Pancreas (tissue), 10 donors: ENCODE results near the gene ME1. TPM values are rescaled to one million over a fixed set of nuclear protein-coding genes. Genes with fewer than 3 reads are reported as not detected.

Experiments
- ATAC-seq, 4 donors: fragments of 200-7000 bp; cut with Tn5 transposase; one replicate each; pipeline versions ENCODE4 v1.8.0 to v1.9.1; 2020; ENCODE audit warnings: mild to moderate bottlenecking in 4 of 4, moderate library complexity in 4 of 4
- DNase-seq, 6 donors: peaks; one replicate each; pipeline ENCODE4 v3.0.0-alpha.2; 2020
- FAIRE-seq: peaks from 2 replicates; lab custom pipeline; 2012; peaks lifted over from hg19 to GRCh38; lab: Jason Lieb, UNC
- H3K27ac ChIP-seq, 4 donors: fragments of 200-600 bp; sonication (generic); 1 replicate in 3 of 4; 2 replicates in 1 of 4; pipeline versions ENCODE4 v1.5.0 to v1.8.0; 2020
- H3K27me3 ChIP-seq, 4 donors: fragments of 200-600 bp; one replicate each; pipeline ENCODE4 v1.8.0; 2021
- H3K36me3 ChIP-seq, 3 donors: fragments of 200-600 bp; sonication (generic) in 1 of 3; one replicate each; pipeline versions ENCODE4 v1.5.0 to v1.8.0; 2020 to 2021
- H3K4me1 ChIP-seq, 3 donors: fragments of 200-600 bp; one replicate each; pipeline ENCODE4 v1.8.0; 2021
- H3K4me3 ChIP-seq, 4 donors: fragments of 200-600 bp; sonication (generic) in 2 of 4; one replicate each; pipeline versions ENCODE4 v1.5.0 to v1.8.0; 2020 to 2021
- H3K9me3 ChIP-seq, 4 donors: fragments of 200-600 bp; one replicate each; pipeline ENCODE4 v1.8.0; 2021
- CTCF ChIP-seq, 4 donors: fragments of 200-600 bp; sonication (generic) in 3 of 4; IDR thresholded peaks; one replicate each; pipeline versions ENCODE4 v1.5.0 to v1.8.0; 2021; ENCODE audit warnings: antibody characterized with exemption in 4 of 4
- WGBS, 2 donors: extraction: QIAGEN DNeasy Blood & Tissue Kit; methylation state at CpG; one replicate each; pipeline ENCODE4 v1.1.7; 2013; 5-methylcytosine and 5-hydroxymethylcytosine counted together
- intact Hi-C, 3 donors: fragments of 100-400 bp; cut with DNase I; formaldehyde crosslinking; loops; one replicate each; pipeline versions ENCODE4 v1.11.1 to v1.14.2; 2022
- polyA plus RNA-seq, 2 donors: library from polyadenylated mRNA; stranded (reverse); fragments of 200-250 nt; gene quantifications; one replicate each; pipeline ENCODE4 v1.2.3, GENCODE V29; 2013
- total RNA-seq, 6 donors: library from RNA; stranded (reverse); fragmentation: NEBNext Ultra II Directional in 4 of 6; extraction: Animal tissue kit (Norgen Biotek cat#: 25700) in 4 of 6; gene quantifications; one replicate each; pipeline versions ENCODE4 v1.2.1 to v1.2.4, GENCODE V29; 2021 to 2023
- donor health status: healthy with polysubstance abuse.
- donor health status: DM: no; HTN: no; CAD: no; lungs with moderate emphysema.
- donor health status: DM: no; HTN: no; CAD: no.
- donor health status: control.
- donor health status: control.
- donor health status: Bipolar disorder and iron deficiency.
- donor health status: DM: yes; HTN: yes; CAD: no.
- donor health status: DM: no; HTN: no; CAD: no.
- donor health status: DM: no; HTN: no; CAD: no.
- donor health status: DM: yes; HTN: yes; CAD: no.

The ME1 gene
- total RNA-seq: 1 to 10 TPM; 1.5 to 4.6 (median 3.2) TPM
- polyA plus RNA-seq: 1 to 10 TPM; 2.1 to 3.1 TPM

DNA sequence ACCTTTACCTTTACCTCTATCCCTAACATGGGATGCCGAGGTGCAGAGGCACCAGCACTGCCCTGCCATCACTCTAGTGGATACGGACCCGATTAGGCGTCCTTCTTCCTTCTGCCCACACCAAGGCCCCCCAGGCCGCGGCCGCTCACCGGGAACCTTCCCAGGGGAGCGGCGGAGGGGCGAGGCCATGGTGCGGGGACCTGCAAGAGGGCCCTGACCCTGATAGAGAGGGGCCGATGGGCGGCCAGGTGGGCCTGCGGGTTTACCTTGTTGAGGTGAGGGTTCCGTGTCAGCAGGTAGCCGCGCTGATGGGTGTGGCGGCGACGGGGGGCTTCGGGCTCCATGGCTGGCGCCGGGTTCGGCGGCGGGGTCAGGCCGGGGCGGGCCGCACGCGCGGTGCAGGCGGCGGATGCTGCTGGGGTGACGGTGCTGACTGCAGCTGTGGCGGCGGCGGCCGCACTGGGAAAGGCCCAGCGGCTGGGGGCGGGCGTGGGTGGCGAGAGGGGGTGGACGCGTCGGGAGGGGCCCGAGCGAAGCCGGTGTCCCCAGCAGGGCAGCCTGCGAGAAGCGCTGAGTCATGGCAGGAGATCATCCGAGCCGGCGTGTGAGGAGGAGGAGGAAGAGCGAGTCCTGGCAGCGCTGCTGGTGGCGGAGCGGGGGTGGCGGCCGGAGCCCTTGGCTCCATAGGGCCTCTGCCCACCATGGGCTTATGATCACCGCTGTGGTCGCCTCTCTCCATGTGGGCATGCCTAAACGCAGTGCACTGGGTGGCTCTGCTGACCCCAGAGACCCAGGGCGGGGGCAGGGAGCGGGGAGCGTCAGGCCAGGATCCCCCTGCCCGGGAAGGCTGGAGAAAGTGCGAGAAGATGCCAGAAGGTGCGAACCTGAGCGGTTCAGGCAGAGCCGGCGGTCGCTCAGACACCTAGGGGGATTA is at the start of gene ME1:
TSS of gene ME1 (minus strand) at position 441 of the 934 bp plus-strand sequence. CDS start at position 344, 97 bp downstream.
- peak; percentile 75 to 89 (median 81) for DNase-seq
- Histone ChIP-seq H3K4me1 (peaks cover 0 to 5% (median 0%) of the 10 kb centered on the region in 3 donors), H3K27ac (peak within 1 kb of the TSS; percentile 39 to 71 (median 56)), H3K9me3 (no peaks in the 10 kb centered on the region), H3K4me3 (peak within 1 kb of the TSS; percentile 47 to 71 (median 67)), H3K36me3 (no peaks in the 10 kb centered on the region), H3K27me3 (no peaks in the 10 kb centered on the region)
- no peak for TF ChIP-seq CTCF (IDR thresholded peaks at IDR 0.05)
- ATAC-seq: peak; percentile 87 to 91 (median 90)
- intact Hi-C loops: no loop called here
- WGBS, 2 donors: 6 to 9% methylated on average over 69 to 74 of the region's 74 CpGs
- FAIRE-seq: no peak

GRCh38 chr6:83480470-83480869 is 49.6 kb upstream of the ME1 start:
- no peaks in the 10 kb centered on the region for H3K9me3 ChIP-seq
- no peak overlapping the region for H3K4me3 ChIP-seq
- no peaks in the 10 kb centered on the region for H3K4me1 ChIP-seq
- no peak overlapping the region for H3K27ac ChIP-seq
- FAIRE-seq: no peak
- no peak for DNase-seq
- WGBS, 2 donors: 87 to 93% methylated on average over 1 of the region's 1 CpG
- H3K27me3 ChIP-seq: no peaks in the 10 kb centered on the region
- intact Hi-C loops: no loop called here
- no peaks in the 10 kb centered on the region for H3K36me3 ChIP-seq
- ATAC-seq: no peak
- TF ChIP-seq CTCF (IDR thresholded peaks at IDR 0.05): no peak

GRCh38 chr6:83479389-83479788 is 48.5 kb upstream of the ME1 start:
- ATAC-seq (no peak), FAIRE-seq (no peak), DNase-seq (no peak)
- Histone ChIP-seq H3K4me1 (no peaks in the 10 kb centered on the region), H3K4me3 (no peak overlapping the region), H3K9me3 (no peaks in the 10 kb centered on the region), H3K27me3 (no peaks in the 10 kb centered on the region), H3K27ac (no peak overlapping the region), H3K36me3 (no peaks in the 10 kb centered on the region)
- TF ChIP-seq CTCF (IDR thresholded peaks at IDR 0.05): no peak
- 35 to 48% methylated on average over 1 of the region's 1 CpG for WGBS, 2 donors
- intact Hi-C loops: no loop called here

DNA sequence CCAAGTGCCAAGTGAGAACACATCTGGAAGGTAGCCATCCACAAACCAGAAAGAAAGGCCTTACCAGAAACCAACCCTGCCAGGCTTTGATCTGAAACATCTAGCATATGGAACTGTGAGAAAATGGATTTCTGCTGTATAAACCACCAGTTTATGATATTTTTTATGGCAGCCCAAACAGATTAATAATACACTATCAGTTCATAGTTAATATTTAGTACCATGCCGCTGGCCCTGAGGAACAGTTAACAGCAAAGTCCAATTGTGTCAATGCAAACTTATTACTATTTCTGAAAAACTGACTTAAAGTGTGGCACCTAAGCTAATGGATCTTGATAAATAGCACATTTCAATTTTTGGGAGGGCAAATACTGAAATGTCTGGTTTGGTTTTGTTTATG is 46.1 kb upstream of the ME1 start:
- no peak for ATAC-seq

More for the DNA sequence above, 46.1 kb upstream of the ME1 start:
- WGBS, 2 donors: 68 to 73% methylated on average over 1 of the region's 1 CpG
- Histone ChIP-seq H3K27me3 (no peaks in the 10 kb centered on the region), H3K4me1 (no peaks in the 10 kb centered on the region), H3K36me3 (no peaks in the 10 kb centered on the region), H3K27ac (no peak overlapping the region), H3K4me3 (no peak overlapping the region), H3K9me3 (no peaks in the 10 kb centered on the region)
- no peak for FAIRE-seq
- TF ChIP-seq CTCF (IDR thresholded peaks at IDR 0.05): no peak
- intact Hi-C loops: no loop called here
- no peak for DNase-seq
